ENCODE results near the gene RGS2. TPM values are rescaled to one million over a fixed set of nuclear protein-coding genes. Genes with fewer than 3 reads are reported as not detected.

The RGS2 gene
- polyA plus RNA-seq, 1 experiment, result 11.5 TPM

- ChIA-PET CTCF (interaction anchor here (0.6 kb wide), 1 partner anchor 619 kb away, joined by 3 read pairs; no protein-coding TSS in a partner anchor), POLR2A (no interaction called here)
- DNase-seq (ENCODE audit: low read depth), result no peak
Observed at GRCh38 chr1:192793983-192794767, 14.7 kb upstream of the RGS2 start.

GRCh38 chr1:192794768-192795035 is 14.1 kb upstream of the RGS2 start:
- Histone ChIP-seq H3K27me3 (ENCODE audit: control insufficient read depth, insufficient read depth, low read length) (no peaks in the 10 kb centered on the region), H3K4me3 (ENCODE audit: low read depth, low read length) (no peak overlapping the region), H3K36me3 (ENCODE audit: control insufficient read depth, insufficient read depth, low read length) (no peaks in the 10 kb centered on the region)
- ChIA-PET POLR2A (no interaction called here), CTCF (no interaction called here)
- no peak for DNase-seq (ENCODE audit: low read depth)
- no peak for TF ChIP-seq CTCF (IDR thresholded peaks at IDR 0.05; ENCODE audit: insufficient read depth, low read depth, low read length)

More at GRCh38 chr1:192793983-192794767, 14.7 kb upstream of the RGS2 start:
- H3K36me3 ChIP-seq (ENCODE audit: control insufficient read depth, insufficient read depth, low read length), result no peaks in the 10 kb centered on the region
- TF ChIP-seq CTCF (IDR thresholded peaks at IDR 0.05; ENCODE audit: insufficient read depth, low read depth, low read length), result no peak
- no peaks in the 10 kb centered on the region for H3K27me3 ChIP-seq (ENCODE audit: control insufficient read depth, insufficient read depth, low read length)
- H3K4me3 ChIP-seq (ENCODE audit: low read depth, low read length), result no peak overlapping the region

- Histone ChIP-seq H3K4me3 (ENCODE audit: low read depth, low read length) (no peak overlapping the region), H3K27me3 (ENCODE audit: control insufficient read depth, insufficient read depth, low read length) (no peaks in the 10 kb centered on the region), H3K36me3 (ENCODE audit: control insufficient read depth, insufficient read depth, low read length) (no peaks in the 10 kb centered on the region)
- ChIA-PET CTCF (interaction anchor here (1.2 to 2.6 kb wide), 2 partner anchors 9 to 223 kb away, joined by 4 to 9 read pairs; no protein-coding TSS in a partner anchor), POLR2A (no interaction called here)
- TF ChIP-seq CTCF (IDR thresholded peaks at IDR 0.05; ENCODE audit: insufficient read depth, low read depth, low read length), result no peak
- DNase-seq (ENCODE audit: low read depth), result no peak
Observed at GRCh38 chr1:192795916-192796618, 12.8 kb upstream of the RGS2 start.

- H3K27me3 ChIP-seq (ENCODE audit: control insufficient read depth, insufficient read depth, low read length), result no peaks in the 10 kb centered on the region
- H3K4me3 ChIP-seq (ENCODE audit: low read depth, low read length), result no peak overlapping the region
- POLR2A ChIA-PET, result no interaction called here
- DNase-seq (ENCODE audit: low read depth), result no peak
- TF ChIP-seq CTCF (IDR thresholded peaks at IDR 0.05; ENCODE audit: insufficient read depth, low read depth, low read length), result no peak
- CTCF ChIA-PET, result interaction anchor here (0.7 to 2.6 kb wide), 3 partner anchors 8 to 274 kb away, joined by 3 to 9 read pairs (median 4); no protein-coding TSS in a partner anchor
- H3K36me3 ChIP-seq (ENCODE audit: control insufficient read depth, insufficient read depth, low read length), result no peaks in the 10 kb centered on the region
Observed at GRCh38 chr1:192797143-192797542, 11.7 kb upstream of the RGS2 start.

GRCh38 chr1:192797891-192798290 is 10.9 kb upstream of the RGS2 start:
- Histone ChIP-seq H3K27me3 (ENCODE audit: control insufficient read depth, insufficient read depth, low read length) (no peaks in the 10 kb centered on the region), H3K36me3 (ENCODE audit: control insufficient read depth, insufficient read depth, low read length) (no peaks in the 10 kb centered on the region), H3K4me3 (ENCODE audit: low read depth, low read length) (no peak overlapping the region)
- DNase-seq (ENCODE audit: low read depth), result no peak
- CTCF ChIA-PET, result interaction anchor here (0.6 to 2.6 kb wide), 2 partner anchors 7 to 325 kb away, joined by 5 to 9 read pairs; no protein-coding TSS in a partner anchor
- TF ChIP-seq CTCF (IDR thresholded peaks at IDR 0.05; ENCODE audit: insufficient read depth, low read depth, low read length), result no peak
- POLR2A ChIA-PET, result no interaction called here

All from BJ (cell line).